NCI-H2029 (cell line): ENCODE measurements around the gene MB.
"Not testable (repeated sequence)": the region's sequence is repeated elsewhere in the genome, so short reads cannot be mapped to it uniquely, and the experiment has no call there.

Experiments used
- DNase-seq: peaks from one replicate; lab custom pipeline; 2025; lab: John Stamatoyannopoulos, UW

MB gene

DNA sequence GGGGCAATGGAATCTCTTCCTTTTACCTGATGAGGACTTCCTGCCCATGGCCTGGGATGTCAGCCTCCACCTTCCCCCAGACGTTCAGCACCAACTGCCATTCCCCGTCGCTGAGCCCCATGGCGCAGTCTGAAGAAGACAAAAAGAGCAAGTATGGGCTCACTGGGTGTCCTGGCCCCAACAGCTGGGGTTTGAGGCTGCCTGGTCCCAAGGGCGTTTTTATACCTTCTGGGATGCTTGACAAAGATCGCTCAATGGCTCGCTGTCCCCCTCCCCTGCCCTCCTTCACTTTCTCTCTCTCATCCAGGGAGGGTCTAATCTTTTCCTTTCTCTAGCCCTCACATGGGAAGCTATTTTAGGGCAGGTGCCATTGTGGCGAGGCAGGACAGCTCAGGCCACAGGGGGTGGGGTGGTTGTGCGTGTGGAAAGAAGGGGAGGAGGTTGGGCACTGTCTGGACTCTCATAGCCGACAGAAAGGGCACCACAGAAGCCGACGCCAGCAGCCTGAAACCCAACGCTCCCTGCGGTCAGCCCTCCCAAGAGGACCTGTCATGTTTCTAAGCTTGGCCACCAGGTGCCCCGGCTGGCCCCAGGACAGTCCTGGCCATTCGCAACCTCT lies at the start of gene MB:
Gene MB, minus strand, starts transcription at position 193 of the 619 bp plus-strand sequence. Its CDS starts 72 bp downstream, at position 121.
- DNase-seq = no peak

DNA sequence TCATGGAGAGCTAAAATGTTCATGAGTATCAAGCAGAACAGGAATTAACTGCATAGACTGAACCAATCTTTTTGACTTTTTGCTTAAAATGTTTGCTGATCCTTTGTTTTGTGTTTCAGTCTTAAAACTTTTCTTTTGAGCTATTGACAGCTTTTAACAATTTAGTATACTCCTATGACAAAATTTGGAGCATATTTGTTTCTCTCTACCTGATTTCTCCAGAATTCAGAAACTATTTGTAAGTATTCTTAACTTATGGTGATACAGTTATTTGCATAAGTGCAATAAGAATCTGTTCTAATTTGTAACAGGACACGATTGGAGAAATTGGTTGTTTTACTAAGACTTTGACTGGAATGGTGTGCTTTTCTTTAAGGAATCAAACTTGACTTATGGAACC lies 49.6 kb upstream of the MB start:
- not testable (repeated sequence) for DNase-seq

DNA sequence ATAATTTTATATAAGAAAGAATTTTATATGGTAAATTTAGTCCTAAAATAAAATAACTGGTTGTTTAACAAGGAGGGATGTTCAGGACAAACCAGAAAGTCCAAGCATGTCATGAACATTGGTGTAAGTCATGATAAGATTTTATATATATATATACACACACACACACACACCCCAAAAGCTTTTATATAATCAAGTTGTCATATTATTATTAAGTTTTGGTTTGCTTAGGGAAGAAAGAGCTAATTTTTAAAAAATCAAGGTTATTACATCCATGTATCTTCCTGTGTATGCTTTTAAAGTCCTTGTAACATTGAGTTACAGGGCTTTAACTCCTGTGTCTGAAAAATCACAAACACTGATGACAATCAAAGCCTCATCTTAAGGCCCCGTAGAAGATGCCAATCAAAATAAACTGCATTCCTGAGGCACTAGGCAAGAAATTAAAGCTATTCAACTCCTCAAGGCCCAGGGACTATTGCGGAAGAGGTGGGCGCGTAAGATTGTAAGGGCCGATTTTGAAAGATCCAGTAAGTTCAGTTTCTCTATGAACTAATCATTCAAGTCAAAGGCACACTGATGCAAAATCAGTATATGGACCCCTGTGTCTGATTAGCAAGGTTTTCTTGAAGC lies 47.9 kb upstream of the MB start:
- DNase-seq = no peak

DNA sequence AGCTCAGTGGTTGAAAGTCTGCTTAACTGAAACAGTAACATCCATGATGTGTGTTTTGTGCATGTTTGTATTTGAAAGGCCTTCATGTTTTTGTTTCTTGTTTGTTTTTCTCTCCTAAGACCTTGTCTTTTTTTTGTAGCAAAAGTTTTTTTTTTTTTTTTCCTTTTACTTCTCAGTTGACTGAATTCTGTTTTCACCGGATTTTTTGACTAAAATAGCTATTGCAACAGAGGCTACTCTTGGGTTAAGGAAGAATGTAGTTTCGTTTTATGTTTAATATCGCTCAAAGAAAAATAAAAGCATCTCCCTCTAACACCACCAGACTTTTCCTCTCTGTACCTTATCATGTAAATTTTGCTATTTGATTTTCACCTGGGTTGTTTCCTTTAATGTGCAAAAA lies 46.2 kb upstream of the MB start:
- no peak for DNase-seq

DNA sequence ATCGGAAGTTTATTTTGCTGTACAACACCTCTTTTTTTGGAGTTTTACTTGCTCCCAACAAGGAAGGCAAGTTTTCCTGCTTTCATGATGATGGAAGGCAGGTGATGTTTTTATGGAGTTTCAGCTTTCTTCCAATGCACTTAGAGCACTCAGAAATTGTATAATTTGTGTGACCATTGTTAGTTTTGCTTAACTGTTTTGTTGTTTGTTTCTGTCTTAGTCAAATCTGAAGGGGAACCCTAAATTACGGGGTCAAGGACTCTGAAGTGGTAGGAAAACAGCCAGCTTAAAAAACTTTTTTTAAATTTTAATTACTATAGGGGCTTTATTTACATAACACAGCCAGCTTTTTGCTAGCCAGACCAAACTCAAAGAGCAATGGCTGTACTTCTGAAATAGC lies 45.8 kb upstream of the MB start:
- DNase-seq = no peak

DNA sequence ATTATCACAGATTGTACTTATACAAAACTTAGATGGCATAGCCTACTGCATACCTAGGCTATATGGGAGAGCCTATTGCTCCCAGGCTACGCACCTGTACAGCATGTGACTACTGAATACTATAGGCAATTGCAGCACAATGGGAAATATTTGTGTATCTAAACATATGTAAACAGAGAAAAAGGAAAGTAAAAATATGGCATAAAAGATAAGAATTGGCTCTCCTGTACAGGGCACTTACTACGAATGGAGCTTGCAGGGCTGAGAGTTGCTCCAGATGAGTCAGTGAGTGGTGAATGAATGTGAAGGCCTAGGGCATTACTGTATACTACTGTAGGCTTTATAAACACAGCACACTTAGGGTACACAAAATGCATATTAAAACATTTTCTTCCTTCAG lies 44.3 kb upstream of the MB start:
- DNase-seq = no peak

DNA sequence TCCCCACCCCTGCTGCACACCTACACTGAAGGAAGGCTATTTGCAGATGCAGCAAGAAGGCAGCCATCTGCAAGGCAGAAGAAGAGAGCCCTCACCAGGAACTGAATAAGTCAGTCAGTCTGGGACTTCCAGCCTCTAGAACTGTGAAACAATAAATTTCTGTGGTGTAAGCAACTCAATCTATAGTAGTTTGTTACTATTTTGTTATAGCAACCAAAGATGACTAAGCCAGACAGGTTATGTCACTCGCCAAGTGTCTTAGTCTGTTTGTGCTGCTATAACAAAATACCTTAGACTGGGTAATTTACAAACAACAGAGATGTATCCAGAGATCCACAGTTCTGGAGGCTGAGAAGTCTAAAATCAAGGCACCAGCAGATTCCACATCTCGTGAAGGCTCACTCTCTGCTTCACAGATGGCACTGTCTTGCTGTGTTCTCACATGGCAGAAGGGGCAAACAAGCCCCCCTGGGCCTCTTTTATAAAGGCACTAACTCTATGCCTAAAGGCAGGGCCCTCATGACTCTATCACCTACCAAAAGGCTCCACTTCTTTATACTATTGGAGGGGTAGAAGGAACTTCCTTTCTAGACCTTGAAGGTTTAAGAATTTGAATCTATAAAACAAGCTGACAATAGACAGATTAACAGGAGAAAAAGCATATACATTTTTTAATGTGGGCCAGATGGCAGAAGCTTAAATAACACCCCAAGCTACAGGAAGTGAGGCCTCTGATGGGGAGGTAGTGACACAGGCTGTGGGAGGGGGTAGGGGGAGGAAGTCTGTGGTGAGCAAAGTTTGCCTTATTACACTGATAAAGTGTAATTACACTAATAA lies 43.4 kb upstream of the MB start:
- DNase-seq = no peak

DNA sequence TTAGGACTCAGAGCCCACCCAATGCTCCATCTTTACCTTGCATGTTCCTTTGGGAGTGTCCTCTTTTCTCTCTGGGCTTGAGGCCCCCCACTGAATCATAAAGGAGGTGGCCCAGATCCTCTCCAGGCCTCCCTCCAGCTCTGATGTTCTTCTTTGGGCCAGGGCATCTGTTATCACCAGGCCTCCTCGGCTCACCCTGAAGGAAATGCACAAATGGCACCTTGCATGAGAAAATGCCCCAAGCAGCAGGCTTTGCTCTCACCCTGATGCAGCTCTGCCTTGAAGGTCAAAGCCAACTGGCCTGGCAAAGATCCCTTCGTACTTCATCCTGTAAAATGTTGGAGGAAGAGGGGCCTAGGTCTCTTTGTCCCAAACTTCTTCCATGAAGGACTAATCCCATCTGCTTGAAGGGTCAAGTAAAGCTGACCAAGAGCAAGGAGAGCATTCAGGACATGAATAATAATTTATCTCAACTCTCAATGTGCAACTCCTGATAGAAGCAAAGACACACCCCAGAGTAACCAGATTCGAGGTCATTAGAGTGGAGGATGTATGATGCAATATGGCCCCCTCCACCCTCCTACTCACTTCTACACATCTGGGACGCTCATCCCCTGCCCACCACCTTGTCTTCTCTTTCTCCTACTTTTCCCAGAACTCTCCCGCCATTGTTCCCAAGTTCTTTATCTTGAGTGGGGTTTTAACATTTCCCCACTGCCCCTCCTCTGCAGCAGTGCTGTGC lies 40.6 kb upstream of the MB start:
- DNase-seq = no peak

DNA sequence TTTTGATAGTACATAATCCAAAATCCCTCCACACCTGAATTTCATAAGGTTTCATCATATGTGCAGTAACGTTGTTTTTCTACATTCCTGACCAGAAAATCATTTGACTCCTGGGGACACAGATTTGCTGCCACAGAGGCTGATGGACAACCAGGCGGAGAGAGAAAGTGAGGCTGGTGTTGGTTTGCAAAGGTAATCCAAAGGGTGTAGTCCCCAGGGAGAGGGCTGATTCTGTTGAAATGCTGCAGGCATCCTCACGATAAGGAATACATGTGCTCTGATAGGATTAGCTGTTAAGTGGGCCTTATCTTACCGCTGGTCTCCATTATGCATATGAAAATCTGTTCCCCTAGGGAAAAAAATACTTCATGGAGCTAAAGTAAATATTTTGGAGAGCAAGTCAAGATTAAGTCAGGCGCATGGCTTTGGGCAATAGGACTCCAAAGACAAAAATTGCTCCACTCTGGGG lies 39.2 kb upstream of the MB start:
- DNase-seq = no peak

DNA sequence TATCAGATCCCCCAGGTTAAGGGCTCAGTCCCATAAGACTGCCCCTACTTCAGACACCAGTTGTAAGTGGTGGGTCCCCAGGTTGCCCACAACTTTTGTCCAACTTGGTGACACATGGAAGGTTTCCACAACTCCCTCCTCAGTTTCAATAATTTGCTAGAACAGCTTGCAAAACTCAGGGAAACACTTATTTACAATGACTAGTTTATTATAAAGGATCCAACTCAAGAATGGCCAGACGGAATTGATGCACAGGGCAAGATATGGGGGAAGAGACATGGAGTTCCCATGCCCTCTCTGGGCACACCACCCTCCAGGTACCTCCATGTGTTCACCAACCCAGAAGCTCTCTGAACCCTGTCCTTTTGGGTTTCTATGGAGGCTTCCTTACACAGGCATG lies 36.7 kb upstream of the MB start:
- DNase-seq = no peak

DNA sequence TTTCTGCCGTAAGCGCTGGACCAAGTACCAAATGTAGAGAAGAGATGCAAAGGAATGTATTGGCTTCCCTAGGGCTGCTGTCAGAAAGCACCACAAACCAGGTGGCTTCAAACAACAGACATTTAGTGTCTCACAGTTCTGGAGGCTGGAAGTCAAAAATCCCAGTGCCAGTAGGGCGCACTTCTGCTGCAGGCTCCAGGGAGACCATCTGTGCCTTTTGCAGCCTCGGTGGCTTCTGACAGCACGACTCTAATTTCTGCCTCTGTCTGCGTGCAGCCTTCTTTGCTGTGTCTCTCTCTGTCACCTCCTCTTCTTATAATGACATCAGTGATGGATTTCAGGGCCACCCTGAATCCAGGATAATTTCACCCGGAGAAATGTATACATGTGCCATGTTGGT lies 34.0 kb upstream of the MB start:
- no peak for DNase-seq

DNA sequence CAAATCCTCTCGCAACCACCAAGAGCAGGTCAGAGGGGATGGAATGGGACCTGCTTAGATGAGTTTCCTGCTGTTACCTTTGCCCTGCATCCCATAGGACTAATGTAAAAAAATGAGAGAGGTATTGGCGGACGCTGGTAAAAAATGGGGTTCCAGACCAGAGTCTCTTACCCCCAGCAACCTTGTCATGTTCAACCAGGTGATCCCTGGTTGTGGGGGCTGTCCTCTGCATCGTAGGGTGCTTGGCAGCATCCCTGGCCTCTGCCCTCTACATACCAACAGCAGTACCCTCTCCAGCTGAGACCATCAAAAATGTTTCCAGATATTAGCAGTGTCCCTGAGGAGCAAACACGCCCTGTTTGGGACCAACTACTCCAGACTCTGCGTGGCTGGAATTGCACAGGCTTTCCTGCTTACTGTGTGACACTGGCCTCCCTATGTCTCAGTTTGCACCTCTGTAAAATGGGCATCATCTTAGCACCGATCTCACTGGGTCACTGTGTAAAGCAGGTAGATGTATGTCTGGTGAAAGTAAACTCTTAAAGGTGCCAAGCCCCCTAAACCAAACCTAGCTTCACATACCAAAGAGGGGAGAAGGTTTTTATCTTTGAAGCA lies 32.6 kb upstream of the MB start:
- no peak for DNase-seq

DNA sequence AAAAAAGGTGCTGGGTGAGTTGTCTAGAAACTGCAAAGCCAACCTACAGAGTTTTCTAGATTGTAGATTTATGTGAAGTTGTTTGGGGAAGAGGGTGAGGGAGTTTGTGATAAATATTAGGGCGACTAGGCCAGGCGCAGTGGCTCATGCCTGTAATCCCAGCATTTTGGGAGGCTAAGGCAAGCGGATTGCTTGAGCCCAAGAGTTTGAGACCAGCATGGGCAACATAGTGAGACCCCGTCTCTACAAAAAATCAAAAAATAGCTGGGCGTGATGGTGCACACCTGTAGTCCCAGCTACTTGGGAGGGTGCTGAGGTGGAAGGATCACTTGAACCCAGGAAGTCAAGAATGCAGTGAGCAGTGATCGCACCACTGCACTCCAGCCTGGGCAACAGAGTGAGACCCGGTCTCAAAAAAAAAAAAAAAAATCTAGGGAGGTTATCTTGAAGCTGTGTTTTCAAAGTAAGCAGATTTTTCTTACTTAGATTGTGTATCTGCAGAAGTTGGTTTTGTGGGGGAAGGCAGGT lies 32.0 kb upstream of the MB start:
- no peak for DNase-seq

DNA sequence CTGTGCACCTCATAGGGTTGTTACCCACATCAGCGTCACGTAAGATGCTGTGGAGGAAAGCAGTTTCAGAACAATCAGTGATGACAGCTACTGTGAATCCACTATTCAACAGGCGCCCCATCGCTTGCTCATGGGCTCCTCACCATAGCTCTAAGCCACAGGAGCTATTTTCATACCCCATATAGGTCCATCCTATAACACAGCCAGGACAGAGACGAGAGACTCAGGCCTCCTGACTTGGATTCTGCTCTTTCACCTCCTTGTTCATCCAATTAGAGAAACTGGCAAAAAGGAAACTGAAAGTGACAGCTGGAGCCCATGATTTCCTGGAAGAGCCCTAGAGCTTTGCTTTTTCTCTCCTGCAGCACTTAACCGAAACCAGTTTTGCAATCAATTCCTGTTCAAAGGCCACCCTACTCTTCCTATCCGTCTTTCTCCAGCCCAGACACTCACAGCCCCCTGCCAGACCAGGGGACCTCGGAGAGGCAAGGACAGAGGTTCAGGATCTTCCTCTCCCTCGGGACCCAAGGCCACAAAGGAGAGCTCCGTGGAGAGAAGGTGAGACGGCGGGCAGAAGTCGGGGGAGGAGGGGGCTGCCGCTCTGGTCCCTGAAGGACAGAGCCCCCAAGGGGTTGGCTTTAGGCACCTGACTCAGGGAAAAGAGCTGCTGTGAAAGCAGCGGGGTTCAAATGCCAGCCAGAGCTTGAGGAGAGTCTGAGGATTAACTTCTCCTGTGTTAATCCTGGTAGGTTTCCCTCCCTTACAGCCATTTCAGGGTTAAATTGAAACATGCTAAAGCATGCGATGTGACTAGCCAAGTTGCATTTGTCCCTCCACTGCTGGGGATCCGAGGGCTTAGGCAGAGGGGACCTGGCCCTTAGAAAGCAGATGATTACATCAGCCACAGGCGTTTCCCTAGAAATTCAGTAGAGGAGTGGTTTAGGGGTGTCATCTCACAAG lies 31.2 kb upstream of the MB start, which contains the start of gene APOL6:
Gene APOL6, plus strand, starts transcription at position 381 of the 960 bp plus-strand sequence. CDS start 7,980 bp downstream, outside the sequence.
- peak; percentile 66 for DNase-seq

DNA sequence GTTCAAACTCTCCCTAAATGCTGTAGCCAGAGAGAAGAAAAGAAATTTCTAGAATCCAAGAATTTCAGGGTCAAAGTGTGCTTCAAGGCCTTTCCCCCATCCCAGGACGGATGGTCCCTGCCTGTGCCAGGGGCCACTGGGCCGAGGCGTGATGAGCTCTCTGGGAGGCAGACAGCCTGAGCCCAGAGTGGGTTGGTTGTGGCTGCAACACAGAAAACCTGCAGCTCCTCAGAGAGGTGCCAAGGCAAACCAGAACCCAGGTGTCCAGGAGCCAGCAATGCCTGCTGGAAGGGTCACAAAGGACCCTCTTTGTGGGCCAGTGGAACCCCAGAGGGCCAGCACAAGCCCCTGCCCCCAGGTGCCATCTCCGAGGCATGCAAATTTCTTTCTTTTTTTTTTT lies 28.5 kb upstream of the MB start:
- DNase-seq = no peak

DNA sequence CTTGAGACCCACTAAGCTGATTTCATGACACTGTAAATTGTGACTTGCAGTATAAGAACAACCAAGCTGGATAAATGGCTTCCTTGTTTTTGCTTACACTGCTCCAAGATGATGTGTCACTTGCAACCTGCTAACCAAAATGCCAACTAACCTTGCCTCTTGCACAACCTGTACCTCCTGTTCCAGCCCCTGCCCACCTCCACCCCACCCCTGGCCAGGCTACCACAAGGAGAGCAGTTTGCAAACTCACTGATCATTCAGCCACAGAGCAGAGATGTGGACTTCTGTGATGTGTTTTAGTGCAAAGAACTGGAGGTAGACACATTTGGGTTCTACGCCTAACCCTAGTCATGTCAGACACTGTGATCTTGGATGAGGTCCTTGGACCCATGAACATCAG lies 26.9 kb upstream of the MB start:
- no peak for DNase-seq

DNA sequence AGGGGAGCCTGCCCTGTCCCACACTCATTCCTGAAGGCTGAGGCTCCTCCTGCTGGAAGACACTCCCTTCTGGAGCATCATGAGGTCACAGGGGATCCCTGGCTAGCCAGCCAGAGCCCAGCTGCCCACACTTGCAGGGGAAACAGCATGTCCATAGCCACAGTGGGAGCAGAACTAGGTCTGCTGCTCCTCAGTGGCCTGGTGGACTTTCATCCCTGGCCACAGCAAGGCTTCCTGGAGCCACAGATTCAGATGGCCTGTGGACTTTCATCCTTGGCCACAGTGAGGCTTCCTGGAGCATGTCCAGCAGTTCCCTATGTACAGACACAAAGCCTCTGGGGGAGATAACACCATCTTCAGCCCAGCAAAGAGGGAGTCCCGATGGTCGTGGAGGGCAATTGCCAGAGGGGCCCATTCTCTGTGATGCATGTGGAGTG lies 25.2 kb upstream of the MB start:
- no peak for DNase-seq

DNA sequence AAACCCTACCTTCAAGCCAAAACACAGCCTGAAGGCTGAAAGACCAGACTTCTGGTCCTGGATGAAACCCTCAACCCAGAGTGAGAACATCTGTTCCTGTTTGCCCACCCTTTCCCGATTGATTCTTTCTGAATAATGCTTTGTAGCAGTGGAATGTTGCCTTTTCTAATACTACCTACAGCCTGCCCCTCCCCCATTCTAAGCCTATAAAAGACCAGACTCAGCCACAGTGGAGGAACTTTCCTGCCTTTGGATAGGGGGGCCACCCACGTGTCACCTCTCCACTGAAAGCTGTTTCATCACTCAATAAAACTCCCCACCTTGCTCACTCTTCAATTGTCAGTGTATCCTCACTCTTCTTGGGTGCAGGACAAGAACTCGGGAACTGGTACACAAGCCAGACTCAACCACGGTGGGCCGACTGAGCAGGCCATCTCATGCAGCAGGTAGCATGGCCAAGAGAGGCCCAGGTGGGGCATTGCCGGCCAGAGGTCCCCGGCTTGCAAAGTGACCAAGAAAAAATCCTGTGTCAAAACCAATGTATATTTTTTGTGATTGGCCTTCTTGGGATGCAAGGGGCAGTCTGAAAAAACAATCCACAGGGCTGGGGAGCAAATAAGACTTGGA lies 24.5 kb upstream of the MB start:
- DNase-seq = no peak

DNA sequence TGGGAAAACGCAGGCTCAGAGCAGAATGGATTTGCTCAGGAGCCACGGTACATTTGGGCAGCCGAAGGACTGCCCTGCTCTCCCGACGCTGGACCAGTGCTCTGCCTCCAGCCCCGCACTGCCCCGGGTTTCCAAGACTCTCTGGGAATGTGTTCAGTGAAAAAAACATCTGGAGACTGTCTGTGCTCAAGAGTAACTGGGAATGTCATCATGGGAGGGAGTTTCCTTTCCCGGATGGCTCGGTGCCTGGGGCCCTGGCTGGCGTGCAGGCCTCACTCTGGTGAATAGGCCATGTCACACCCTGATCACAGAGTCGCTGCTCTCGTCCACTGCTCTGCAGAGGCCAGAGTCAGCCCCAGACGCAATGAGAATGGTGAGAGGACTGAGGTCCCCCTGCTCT lies 21.3 kb upstream of the MB start:
- DNase-seq = no peak

DNA sequence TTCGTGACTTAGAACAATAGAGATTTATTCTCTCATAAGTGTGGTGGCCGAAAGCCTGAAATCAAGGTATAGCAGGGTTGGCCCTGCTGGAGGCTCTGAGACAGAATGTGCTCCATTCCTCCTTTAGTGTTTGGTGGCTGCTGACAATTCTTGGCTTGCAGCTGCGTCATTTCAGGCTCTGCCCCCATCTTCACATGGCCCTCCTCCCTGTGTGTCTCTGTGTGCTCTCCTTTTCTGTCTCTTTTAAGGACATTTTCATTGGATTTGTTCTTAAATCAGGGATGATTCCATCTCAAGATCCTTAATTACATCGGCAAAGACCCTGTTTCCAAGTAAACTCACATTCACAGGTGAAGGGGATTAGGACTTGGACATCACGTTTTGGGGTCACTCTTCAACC lies 20.9 kb upstream of the MB start:
- no peak for DNase-seq
